GM18505 (cell line): Measurements from ENCODE around the gene RBM33.
A peak's percentile ranks its signal among the peaks of the same experiment; 100 is the strongest.

Experiments
- ATAC-seq: cut with Tn5 transposase; IDR thresholded peaks from one replicate; pipeline ENCODE4 v1.9.1; 2021; ENCODE audit not compliant: unreplicated experiment
- POLR2A ChIP-seq: IDR thresholded peaks from 4 replicates; pipeline ENCODE4 v1.6.1; 2011; ENCODE audit warnings: borderline replicate concordance; ENCODE audit not compliant: insufficient read depth, insufficient read length; ENCODE audit errors: extremely low read depth

Gene RBM33

DNA sequence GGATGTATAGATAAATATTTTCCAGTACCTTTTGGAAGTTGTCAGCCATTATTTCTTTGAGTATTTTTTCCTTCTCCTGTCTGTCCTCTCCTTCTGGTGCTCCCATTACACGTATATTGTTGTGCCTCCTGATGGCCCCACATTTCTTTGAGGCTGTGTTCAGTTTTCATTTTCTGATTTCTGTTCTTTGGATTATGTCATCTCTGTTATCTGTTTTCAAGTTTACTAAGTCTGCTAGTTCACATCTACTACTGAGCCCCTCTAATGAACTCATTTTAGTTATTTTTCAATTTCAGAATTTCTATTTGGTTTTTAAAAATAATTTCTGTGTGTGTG is 16.3 kb downstream of the RBM33 start:
- ATAC-seq, result peak; percentile 49
- no peak for TF ChIP-seq POLR2A

DNA sequence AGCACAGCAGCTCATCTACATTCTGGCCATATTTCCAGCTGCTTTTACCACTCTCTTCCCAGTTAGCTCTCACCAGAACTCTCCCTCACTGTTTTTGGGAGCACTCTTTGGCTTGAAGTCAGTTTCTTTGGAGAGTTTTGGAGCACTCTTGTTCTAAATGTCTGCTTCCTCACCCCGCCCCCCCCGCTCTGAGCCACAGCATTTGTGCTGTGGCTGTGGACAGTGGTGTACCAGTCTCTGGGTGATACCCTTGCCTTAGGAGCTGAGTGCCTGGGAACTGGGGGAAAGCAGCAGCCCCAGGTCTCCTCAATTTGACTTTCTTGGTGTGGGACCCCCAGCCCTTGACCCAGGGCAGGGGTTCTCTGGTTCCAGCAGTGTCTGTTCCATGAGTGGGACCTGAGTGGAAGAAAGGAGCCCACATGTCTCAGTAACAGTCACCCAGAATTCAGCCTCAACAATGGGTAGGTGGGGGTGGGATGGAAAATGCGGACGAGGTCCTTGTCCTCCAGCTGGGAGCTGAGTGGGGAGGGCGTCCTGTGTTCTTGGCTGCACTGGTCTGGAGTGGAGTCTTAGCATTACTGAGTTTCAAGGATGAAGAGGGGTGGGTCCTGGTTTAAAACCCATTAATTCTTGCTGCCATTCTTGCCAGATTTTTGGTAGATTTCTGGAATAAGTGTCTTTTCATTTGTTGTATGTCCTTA is 18.0 kb downstream of the RBM33 start:
- no peak for ATAC-seq
- TF ChIP-seq POLR2A, result no peak

DNA sequence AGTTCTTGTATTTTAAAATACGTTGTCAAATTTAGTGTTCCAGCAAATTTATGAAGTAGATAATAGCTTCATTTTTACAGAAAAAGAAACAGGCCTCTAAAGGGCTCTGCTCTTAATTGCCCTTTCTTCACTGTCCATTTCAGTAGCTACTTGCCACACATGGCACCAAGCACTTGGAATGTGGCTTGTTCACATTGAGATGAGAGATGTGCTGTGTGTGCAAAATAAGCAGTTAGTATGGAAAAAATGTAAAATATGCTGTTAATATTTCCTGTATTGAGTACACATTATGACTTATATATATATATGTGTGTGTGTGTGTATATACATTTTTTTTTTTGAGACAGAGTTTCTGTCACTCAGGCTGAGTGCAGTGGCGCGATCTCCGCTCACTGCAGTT is 19.5 kb downstream of the RBM33 start:
- ATAC-seq, result no peak
- no peak for TF ChIP-seq POLR2A

DNA sequence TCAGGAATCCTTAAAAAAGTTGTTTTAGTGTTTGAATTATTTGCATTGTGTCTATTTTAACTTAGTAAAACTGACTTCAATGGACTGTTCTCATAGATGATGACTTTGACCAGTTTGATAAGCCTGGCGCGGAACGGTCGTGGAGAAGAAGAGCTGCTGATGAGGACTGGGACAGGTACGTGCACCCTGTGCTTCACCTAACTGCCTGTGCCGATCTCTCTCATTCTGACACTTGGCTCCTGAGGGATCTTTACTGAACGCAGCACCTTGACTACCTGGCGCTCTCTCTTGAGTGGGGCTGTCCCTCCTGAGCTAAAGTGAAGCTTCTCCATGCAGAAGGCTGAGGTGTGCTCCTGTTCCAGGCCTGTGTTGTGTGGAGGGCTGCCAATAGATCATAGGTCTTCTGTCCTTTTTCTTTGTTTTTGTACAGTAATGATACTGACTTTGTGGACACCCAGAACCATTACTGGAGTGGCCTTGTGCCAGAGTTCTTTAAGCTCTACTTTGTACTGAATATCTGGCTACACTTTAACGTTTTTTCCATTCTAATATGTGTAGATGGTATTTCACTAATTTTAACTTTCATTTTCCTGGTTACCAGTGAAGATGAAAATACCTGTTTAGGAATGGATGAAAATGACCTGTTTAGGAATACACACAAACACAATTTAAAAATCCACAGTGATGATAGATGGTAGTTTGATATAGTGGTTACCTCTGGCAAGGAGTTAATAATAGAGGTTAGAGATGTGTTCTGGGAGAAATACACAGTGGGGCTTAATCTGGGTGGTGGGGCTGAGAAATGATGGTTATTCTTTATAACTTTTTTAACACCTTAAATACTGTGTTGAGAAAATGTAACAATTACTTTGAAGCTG is 20.9 kb downstream of the RBM33 start:
- ATAC-seq, result no peak
- TF ChIP-seq POLR2A, result no peak

DNA sequence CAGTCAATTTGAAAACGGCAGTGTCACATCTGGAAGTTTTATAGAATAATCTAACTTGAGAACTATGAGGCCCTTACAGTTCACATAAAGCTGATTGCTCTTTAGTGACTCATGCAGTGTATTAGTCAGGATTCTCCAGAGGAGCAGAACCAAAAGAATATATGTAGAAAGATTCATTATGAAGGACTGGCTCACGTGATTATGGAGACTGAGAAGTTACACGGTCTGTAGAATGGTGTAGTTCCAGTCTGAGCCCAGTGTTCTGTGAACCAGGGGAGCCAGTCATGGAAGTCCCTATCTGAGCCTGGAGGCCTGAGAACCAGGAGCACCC is 21.5 kb downstream of the RBM33 start:
- ATAC-seq, result no peak
- no peak for TF ChIP-seq POLR2A

DNA sequence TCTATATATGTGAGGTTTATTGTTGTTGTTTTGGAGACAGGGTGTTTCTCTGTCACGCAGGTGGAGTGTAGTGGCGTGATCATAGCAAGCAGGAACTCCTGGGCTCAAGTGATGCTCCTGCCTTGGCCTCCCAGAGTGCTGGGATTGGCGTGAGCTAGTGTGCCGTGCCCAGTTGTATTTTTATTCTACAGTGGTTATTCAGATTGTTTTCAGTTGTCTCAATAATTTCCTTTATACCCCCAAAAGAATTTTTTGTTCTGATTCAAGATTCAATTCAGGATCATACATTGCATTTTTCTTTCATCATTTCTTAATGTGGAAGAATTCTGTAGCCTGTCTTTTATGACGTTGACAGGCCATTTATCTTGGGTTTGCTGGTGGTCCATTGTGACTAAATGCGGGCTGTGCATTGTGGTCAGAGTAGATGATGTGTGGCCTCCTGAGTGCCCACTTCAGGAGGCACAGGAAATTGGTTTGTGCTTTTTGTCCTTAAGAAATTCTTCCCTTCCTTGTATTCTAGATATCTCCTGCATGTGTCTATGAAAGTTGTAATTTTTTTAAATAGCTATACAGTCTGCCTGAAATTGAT is 22.9 kb downstream of the RBM33 start:
- no peak for TF ChIP-seq POLR2A
- no peak for ATAC-seq

DNA sequence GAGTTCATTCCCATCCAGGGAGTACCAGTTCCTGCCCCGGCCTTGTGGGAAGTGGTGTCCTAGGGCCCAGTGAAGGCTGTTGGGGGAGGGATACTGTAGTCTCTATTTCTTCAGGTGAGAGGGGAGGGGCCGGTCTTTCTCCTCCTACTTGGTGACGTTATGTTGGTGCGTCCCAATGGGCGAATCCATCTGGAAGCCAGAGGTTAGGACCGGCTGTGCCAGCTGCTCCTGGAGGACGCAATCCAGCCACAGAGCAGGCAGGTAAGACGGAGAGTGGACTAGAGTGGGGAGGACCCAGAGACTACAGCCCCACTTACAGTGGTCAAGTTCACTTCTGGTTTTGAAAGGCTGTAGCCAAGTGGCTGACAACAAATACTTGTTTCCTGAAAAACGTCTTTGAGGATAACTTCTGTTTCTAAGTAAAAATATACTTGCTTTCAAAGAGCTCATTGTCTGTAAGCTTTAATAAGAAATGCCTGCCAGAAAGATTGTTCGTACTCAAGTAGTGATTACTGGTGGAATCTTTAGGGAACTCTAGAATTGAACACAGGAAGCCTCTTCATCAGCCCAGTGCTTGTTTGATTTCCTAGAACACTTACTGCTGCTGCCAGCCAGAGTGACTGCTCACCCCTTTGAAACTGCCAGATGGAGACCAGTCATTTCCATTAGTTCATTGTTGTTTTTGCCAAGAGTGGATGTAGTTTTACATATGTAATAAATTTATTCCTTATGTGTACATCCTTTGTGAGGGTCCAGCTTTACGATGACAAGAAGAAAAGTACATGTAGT is 25.4 kb downstream of the RBM33 start:
- ATAC-seq, result no peak
- TF ChIP-seq POLR2A, result no peak

DNA sequence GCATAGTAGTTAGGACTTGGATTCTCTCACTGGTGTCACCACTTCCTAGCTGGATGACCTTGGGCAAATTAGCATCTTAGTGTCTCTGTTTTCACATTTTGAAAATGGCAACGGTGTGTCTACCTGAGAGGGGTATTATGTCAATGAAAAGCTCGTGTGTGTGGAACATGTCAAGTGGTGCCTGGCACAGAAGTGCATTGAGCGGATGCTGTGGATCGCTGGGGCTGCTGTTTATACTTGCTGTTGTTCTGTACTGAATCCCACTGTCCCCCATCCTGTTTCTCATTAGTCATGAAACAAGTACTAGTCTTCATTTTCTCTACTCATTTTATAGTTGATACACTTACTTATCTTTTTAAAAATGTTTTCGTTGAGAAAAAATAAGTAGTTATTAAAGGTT is 26.1 kb downstream of the RBM33 start:
- TF ChIP-seq POLR2A, result no peak
- no peak for ATAC-seq

DNA sequence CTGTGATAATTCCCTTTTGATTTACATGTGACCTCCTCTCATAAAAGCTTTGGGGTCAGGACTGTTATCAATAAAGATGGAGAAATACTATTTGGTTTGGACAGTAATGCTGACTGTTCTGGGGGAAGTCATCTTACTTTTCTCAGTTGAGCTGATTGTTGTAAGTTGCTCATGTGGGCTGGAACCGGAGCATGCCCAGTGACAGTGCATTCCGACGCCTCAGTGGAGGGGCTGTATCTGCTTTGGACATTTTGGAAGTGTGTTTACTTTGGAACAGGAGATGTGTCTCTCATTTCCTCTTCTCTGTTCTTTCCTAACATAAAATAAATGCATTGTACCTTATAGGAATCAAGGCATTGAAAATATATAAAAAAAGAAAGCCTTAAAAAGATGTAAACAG is 30.1 kb downstream of the RBM33 start:
- ATAC-seq, result no peak
- TF ChIP-seq POLR2A, result no peak

DNA sequence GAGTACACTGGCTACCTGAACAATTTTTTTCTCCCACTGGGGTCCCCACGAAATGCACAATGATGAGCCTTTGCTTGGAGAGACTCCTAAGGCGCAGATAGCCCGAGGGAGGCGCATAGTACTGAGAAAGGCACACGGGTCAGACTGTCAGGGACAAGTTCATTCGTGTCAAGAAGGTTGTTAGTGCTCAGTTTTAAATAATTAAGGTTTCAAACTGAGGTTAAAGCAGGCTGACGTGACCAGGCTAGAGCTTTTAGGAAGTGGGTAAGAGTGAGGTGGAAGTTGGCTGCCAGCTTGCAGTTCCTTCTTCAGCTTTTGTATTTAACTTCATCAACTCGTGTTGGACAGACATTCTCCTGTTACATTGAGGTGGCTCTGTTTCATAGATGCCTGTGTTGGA is 31.6 kb downstream of the RBM33 start:
- ATAC-seq, result no peak
- no peak for TF ChIP-seq POLR2A

DNA sequence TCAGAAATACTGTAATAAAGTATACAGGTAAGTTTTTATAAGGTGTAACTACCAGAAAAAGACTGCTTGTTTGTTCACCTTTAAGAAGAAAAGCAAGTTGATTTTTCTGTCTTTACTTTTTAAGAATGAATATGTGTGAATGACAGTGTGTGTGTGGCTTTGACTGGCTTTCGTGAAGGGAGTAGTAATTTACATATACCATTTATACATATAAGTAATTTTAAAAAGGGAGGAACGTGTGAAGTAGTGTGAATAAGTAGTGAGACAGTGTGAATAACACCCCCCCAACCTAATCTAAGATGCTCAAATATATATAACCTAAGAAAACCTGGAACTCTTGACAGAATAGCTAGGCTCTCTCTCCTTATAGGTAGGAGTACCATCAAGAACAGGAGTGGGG is 33.2 kb downstream of the RBM33 start:
- no peak for ATAC-seq
- TF ChIP-seq POLR2A, result no peak

DNA sequence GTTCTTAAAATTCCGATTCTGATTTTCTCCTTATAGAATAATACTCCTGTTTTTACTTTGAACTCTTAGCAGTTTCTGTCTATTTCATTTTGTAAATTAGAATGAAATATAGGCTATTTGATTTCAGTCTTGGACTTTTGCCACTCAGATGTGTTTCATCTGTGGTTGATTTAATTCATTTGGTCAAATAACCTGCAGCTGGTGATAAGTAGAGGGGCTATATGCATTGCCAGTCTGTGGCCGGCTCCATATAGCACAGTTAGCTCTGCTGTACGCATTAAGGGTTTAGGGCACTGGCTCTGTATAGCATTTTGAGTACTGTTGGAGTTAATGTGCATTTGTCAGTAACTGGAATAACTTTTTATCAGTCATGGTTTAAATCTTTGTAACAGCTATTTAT is 35.7 kb downstream of the RBM33 start:
- ATAC-seq, result no peak
- no peak for TF ChIP-seq POLR2A

DNA sequence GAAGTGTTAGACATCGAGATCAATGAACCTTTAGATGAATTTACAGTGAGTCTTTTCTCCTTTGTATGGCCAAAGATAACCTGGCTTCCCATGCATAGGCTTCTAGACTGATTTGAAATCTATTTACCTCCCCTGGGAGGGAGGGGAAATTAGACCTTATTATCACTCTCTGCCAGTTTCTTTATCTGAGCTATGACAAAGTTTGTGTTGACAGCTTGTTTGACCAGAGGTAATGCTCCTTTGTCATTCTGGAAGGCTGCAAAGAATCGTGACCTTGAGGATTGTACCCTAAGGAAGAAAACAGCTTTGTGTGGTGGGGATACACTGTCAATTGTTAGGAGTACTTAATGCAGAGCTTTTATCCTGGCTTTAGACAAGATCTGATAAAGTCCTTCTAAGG is 36.4 kb downstream of the RBM33 start:
- no peak for ATAC-seq
- no peak for TF ChIP-seq POLR2A
